OCI-LY3 (cell line): ENCODE measurements around the gene MGAT4A.

Experiments used
- H2AFZ ChIP-seq: fragments of 200-600, 300-600 bp; shearing (Covaris generic); 2 replicates; pipeline ENCODE4 v1.6.0; 2014; ENCODE audit warnings: antibody characterized with exemption, low read depth, low read length
- H3K27ac ChIP-seq: fragments of 200-600, 300-600 bp; sonication (generic); 2 replicates; pipeline ENCODE4 v1.5.1; 2014; ENCODE audit warnings: mild to moderate bottlenecking, low read length, moderate library complexity, mixed read lengths
- H3K27me3 ChIP-seq: fragments of 200-600, 300-600 bp; sonication (generic); 2 replicates; pipeline ENCODE4 v1.6.1; 2014; ENCODE audit warnings: low read depth, low read length, mixed read lengths
- H3K36me3 ChIP-seq: fragments of 200-600, 300-600 bp; sonication (generic); replicated peaks from 2 replicates; pipeline ENCODE3; 2014; ENCODE audit warnings: low read depth, low read length, mixed read lengths
- H3K4me1 ChIP-seq: fragments of 300-600, 200-600 bp; sonication (generic); 2 replicates; pipeline ENCODE4 v1.6.1; 2014; ENCODE audit warnings: low read length, mixed read lengths
- H3K4me2 ChIP-seq: fragments of 200-600, 300-600 bp; sonication (generic); 2 replicates; pipeline ENCODE4 v1.6.1; 2014; ENCODE audit warnings: low read length, mixed read lengths
- H3K4me3 ChIP-seq: fragments of 300-600, 200-600 bp; sonication (generic); 2 replicates; pipeline ENCODE4 v1.5.1; 2014; ENCODE audit warnings: antibody characterized with exemption, mild to moderate bottlenecking, low read length, moderate library complexity
- H3K79me2 ChIP-seq: fragments of 300-600, 200-600 bp; shearing (Covaris generic); 2 replicates; pipeline ENCODE4 v1.6.1; 2014; ENCODE audit warnings: mild to moderate bottlenecking, low read length, mixed read lengths
- H3K9ac ChIP-seq: fragments of 300-600, 200-600 bp; shearing (Covaris generic); 2 replicates; pipeline ENCODE4 v1.6.0; 2014; ENCODE audit warnings: mild to moderate bottlenecking, low read length, moderate library complexity
- H3K9me3 ChIP-seq: fragments of 200-600, 300-600 bp; shearing (Covaris generic); 2 replicates; pipeline ENCODE4 v1.6.1; 2014; ENCODE audit warnings: low read length, mixed read lengths; ENCODE audit not compliant: insufficient read depth
- H4K20me1 ChIP-seq: fragments of 200-600, 300-600 bp; sonication (generic); 2 replicates; pipeline ENCODE4 v1.6.1; 2016; ENCODE audit warnings: low read length, mixed read lengths; ENCODE audit not compliant: insufficient read depth
- EZH2phosphoT487 ChIP-seq: fragments of 200-600 bp; shearing (Covaris generic); IDR thresholded peaks from 2 replicates; pipeline ENCODE4 v1.6.1; 2018; ENCODE audit warnings: antibody characterized with exemption, mixed run types, low read depth
- TF ChIP-seq, protein P1 (sequence below): fragments of 200-600, 300-600 bp; sonication (generic); IDR thresholded peaks from 2 replicates; pipeline ENCODE4 v1.5.1; 2014; ENCODE audit warnings: antibody characterized with exemption, low read length, low read depth

The MGAT4A gene

DNA sequence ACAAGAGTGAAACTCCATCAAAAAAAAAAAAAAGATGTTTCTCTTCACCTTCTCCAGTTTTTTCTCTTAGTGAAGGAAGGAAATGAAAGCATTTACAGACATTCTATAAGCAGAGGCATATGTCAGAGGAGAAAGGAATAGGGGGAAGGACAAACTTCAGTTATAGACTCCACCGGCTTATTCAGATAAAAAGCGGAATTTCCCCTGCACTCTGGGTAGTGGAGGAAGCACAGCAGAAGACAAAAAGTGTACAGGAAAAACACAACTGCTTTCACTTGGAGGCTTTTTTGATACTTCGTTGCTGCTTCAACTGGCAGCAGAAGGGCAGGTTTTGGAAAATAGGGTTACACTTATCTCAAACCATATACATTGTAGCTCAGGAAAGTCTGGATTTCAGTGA, 3.2 kb upstream of the MGAT4A start:
- 0 out of 2 replicates have a peak overlapping the region, but pooled peaks have one; percentile 0 for H3K4me2 ChIP-seq
- H3K9ac ChIP-seq: no peak overlapping the region
- H3K36me3 ChIP-seq: no peaks in the 10 kb centered on the region
- no peak overlapping the region for H3K4me3 ChIP-seq
- no peak for TF ChIP-seq EZH2phosphoT487
- TF ChIP-seq, protein P1, sequence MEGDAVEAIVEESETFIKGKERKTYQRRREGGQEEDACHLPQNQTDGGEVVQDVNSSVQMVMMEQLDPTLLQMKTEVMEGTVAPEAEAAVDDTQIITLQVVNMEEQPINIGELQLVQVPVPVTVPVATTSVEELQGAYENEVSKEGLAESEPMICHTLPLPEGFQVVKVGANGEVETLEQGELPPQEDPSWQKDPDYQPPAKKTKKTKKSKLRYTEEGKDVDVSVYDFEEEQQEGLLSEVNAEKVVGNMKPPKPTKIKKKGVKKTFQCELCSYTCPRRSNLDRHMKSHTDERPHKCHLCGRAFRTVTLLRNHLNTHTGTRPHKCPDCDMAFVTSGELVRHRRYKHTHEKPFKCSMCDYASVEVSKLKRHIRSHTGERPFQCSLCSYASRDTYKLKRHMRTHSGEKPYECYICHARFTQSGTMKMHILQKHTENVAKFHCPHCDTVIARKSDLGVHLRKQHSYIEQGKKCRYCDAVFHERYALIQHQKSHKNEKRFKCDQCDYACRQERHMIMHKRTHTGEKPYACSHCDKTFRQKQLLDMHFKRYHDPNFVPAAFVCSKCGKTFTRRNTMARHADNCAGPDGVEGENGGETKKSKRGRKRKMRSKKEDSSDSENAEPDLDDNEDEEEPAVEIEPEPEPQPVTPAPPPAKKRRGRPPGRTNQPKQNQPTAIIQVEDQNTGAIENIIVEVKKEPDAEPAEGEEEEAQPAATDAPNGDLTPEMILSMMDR: no peak
- H3K9me3 ChIP-seq: no peaks in the 10 kb centered on the region
- no peak overlapping the region for H2AFZ ChIP-seq
- H3K79me2 ChIP-seq: no peaks in the 10 kb centered on the region
- peaks cover 22% of the 10 kb centered on the region for H3K27me3 ChIP-seq
- H3K27ac ChIP-seq: no peak overlapping the region
- peaks cover 11% of the 10 kb centered on the region for H3K4me1 ChIP-seq
- H4K20me1 ChIP-seq: no peaks in the 10 kb centered on the region

GRCh38 chr2:98732430-98733051, 1.6 kb upstream of the MGAT4A start:
- Histone ChIP-seq H3K27me3 (peaks cover 19% of the 10 kb centered on the region), H3K36me3 (no peaks in the 10 kb centered on the region), H3K27ac (no peak overlapping the region), H3K9me3 (no peaks in the 10 kb centered on the region), H3K4me1 (peaks cover 11% of the 10 kb centered on the region), H2AFZ (no peak overlapping the region), H3K79me2 (no peaks in the 10 kb centered on the region), H3K4me2 (no peak overlapping the region), H3K4me3 (no peak overlapping the region), H4K20me1 (no peaks in the 10 kb centered on the region), H3K9ac (no peak overlapping the region)
- no peak for TF ChIP-seq EZH2phosphoT487
- TF ChIP-seq, protein P1: no peak

DNA sequence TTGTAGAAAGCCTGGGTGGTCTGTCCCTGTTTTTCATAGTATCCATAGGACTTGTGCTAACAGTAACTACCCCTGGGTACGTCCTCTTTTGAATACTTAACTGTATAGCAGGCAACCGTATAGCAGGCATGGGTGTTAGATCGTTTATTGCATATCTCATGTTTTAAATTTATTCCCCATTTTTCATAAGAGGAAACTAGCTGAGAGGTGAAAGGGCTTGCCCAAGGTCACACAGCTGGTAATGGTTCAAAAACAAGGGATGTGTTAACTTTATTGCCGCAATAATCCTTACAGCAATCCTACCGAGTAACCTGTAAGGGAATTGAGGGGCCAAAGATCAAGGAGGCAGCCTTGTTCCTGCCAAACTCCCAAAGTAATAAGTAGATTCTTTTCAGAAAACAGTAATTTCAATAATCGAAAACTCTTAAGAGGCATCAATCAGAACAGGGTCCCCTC, 990 bp upstream of the MGAT4A start:
- Histone ChIP-seq H4K20me1 (no peaks in the 10 kb centered on the region), H3K27ac (no peak overlapping the region), H3K9me3 (no peaks in the 10 kb centered on the region), H3K4me3 (peak overlapping the region; percentile 96), H3K36me3 (no peaks in the 10 kb centered on the region), H3K4me2 (peak overlapping the region; percentile 100), H3K27me3 (peaks cover 19% of the 10 kb centered on the region), H3K4me1 (peaks cover 11% of the 10 kb centered on the region), H3K79me2 (no peaks in the 10 kb centered on the region), H3K9ac (peak overlapping the region; percentile 87), H2AFZ (peak overlapping the region; percentile 94)
- no peak for TF ChIP-seq EZH2phosphoT487
- TF ChIP-seq, protein P1: no peak

DNA sequence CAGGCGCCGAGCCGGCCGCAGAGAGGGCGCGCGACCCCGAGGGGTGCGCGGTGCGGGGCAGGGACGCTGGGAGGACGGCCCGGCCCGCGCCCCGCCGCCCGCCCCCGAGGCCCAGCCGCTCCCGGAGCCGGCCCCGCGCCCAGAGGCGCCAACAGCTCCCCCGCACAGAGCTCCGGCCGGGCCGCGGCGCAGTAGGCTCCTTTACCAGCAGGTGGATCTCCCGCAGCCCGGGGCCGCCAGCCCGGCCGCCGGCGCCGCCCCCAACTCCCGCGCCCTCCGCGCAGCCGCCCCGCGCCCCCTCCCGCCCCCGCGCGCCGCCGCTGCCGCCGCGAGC, 258 bp downstream of the MGAT4A start:
- Histone ChIP-seq H3K36me3 (no peaks in the 10 kb centered on the region), H4K20me1 (no peaks in the 10 kb centered on the region), H3K79me2 (no peaks in the 10 kb centered on the region), H3K9me3 (no peaks in the 10 kb centered on the region), H3K9ac (peak overlapping the region; percentile 56), H3K4me2 (peak overlapping the region; percentile 95), H2AFZ (peak overlapping the region; percentile 81; the same call in 1 of the 2 replicates), H3K27ac (no peak overlapping the region), H3K4me3 (peak overlapping the region; percentile 93), H3K27me3 (peaks cover 19% of the 10 kb centered on the region), H3K4me1 (peaks cover 11% of the 10 kb centered on the region)
- TF ChIP-seq, protein P1: no peak
- no peak for TF ChIP-seq EZH2phosphoT487
